NCI-H460 (cell line): ENCODE results near the gene PLOD2. TPM values are rescaled to one million over a fixed set of nuclear protein-coding genes. Genes with fewer than 3 reads are reported as not detected.

Source experiments
- DNase-seq: peaks from one replicate; pipeline ENCODE4 v3.0.0-alpha.2; 2016; ENCODE audit warnings: low read depth; ENCODE audit errors: extremely low read depth
- total RNA-seq: library from RNA; depleted of rRNA; stranded (reverse); fragments of >200 nt; shearing (Covaris generic); gene quantifications from 2 replicates; pipeline ENCODE4 v1.2.3, GENCODE V29; 2014

Gene PLOD2
- total RNA-seq, 1 experiment from 2014 or later = 39.5 TPM

DNA sequence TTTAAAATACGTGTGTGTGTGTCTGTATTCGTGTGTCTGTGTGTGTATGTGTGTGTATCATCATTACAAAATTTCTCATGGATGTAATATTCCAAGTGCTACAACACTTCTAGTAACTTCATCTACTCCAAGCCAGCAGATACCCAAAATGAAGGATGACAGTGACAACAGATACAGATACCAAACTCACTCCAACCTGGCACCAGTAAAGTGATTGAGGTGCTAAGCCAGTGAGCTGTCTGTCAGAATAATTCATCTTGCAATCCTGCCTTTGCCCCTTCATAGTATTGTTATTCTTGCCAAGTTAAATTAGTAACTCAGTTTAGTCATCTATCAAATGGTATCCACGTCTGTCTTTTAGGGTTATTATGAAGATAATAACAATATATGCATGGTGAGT is 58.1 kb downstream of the PLOD2 start:
- no peak for DNase-seq

DNA sequence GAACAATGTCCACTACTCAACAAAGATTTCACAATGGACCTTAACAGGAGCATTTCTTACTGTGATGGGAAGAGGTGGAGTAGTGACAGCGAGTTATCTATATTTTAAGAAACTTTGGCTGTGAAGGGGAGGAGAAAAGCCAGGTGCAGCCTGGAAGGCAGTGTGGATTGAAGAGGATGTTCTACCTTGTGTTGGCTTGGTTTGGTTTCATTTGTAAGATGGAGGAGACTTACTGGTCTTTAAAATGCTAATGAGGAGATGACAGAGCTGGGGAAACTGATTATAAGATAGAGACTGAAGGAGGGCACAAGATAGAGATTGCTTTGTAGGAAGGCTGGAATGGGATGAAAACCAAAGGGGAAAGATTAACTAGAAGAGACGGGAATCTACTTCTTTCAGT is 59.4 kb downstream of the PLOD2 start:
- DNase-seq = no peak

DNA sequence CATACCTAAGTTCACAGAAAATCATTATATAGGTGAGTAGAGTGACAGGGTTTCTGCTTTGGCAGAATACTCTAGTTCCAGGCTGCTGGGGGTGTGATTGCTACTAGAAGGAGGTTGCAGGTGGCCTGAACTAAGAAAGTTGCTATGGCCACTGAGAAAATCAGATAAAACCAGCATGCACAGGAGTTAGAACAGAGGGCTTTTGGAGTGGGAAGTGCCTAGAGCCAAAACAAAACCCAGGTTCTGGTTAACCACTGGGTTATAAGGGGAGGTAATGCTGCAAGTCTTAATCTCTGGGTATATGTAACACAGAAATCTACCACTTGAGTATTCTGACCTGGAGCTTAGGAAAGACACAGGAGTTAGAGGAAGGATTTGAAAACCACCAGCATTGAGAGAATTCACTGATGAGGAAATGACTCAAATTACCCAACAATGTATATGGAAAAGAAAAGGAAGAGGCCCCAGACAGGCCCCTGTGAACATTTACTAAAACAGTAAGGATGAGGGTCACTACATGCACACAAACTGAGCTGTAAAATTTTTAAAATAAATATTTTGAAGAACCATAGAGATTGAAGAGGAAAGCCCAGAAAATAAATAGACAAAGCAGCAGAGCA is 60.0 kb downstream of the PLOD2 start:
- no peak for DNase-seq

DNA sequence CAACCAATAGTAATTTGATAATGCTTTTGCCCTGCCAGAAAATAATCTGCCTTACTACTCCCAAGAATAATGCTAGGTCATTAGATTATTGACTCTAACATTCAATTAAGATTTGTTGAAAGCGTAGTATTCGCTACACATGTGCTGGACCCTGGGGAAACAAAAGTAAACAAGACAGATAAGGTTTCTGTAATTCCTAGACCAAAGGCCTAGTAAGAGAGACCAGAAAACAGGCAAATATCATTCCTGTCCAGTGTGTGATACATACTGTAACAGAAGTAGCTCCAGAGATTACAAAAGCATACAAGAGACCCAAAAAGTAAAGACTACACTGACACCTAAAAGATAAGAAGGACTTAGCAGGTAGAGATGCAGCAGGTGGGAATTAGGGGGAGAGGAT is 60.8 kb downstream of the PLOD2 start:
- DNase-seq = no peak

DNA sequence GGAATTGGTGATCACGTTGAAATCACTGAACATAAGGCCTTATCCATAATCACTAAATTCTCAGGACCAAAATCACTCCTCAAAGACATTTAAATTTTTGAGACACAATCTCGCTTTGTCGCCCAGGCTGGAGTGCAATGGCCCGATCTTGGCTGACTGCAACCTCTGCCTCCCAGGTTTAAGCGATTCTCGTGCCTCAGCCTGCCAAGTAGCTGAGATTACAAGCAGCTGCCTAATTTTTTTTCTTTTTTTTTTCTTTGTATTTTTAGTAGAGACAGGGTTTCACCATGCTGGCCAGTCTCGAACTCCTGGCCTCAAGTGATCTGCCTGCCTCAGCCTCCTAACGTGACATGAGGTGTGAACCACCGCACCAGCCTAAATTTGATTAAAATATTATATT is 61.7 kb downstream of the PLOD2 start:
- DNase-seq = no peak

DNA sequence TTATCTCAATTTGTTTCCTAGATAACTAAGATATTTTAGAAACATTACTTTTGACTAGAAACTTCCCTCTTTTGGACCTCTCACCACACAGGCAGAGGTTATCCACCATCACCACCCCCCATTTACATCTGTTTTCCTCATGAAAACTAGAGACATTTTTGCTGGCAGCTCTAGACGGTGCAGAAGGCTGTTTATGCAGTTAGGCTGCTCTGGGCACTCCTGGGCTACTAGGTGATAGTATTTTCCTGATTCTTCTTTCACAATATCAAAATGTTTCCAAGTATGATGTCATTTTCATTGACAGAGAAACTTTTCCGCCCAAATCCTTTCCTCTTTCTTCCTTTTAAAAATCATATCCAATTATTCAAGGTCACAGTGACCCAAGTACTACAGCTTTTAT is 67.1 kb downstream of the PLOD2 start:
- no peak for DNase-seq

DNA sequence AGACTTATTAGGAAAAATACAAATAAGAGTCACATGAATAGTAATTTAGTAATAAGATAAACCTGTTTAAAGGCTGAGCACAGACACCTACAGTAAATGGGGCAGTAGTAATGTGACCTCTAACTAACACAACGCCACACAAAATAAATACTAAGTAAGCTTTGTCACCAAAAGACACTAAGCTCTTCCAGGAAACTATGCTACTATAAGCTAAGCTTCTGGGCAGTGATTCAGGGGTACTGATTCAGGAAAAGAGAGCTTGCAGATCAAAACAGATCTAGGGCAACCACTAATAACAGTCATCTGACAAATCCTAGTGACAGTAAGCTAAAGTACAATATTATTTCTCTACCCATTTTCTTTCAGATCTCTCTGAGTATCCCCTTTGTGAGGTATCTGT is 68.8 kb downstream of the PLOD2 start:
- no peak for DNase-seq

DNA sequence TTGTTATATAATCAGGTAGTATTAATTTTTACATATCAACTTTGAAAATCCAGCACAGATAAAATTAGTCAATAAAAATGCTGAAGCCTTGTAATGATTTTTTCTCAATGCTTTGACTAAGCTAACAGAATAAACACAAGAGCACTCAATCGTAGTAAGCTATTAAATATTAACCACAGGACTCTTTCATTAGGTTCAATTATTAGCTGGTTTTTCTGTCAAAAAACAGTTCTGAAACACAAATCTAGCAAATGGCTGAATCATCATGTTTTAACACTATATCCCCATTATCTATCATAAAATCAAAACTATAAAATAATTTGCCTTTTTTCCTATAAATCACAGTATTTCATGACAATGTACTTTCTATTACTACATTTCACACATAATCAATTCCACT is 69.6 kb downstream of the PLOD2 start:
- DNase-seq = no peak

DNA sequence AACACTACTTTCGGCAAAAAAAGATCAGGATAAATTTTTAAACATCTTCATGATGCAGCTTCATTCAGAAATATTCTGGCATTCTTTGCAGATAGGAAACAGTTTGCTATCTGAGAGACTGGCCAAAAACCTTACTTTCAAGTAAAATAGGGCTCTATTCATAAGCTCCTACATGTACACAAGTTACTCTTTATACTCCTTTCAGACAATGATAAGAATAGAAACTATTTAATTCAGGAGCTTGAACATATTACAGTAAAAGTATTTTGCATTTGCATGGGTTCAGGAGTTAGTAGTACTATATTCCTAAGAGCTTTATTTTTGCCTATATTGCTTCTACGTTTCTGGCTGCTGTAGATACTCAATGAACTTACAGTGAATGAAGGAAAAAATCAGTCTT is 70.5 kb downstream of the PLOD2 start:
- DNase-seq = no peak

DNA sequence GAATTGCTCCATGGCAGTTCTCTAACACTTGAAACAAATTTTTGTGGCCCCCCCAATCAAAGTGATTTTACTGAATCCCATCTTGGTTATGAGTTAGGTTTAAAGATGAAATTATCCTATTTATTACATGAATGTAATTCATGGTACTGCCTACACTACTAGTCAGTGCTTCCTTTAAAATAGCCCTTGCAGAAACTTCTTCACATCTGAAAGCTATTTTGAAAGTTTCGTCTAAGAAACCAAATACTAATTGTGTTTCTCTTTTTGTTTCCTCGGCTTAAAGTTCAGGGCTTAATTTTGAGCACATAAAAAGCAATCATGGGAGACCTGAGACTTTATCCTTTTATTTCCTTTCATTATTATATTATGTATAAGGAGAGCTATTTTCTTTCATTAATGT is 72.1 kb downstream of the PLOD2 start:
- DNase-seq = no peak

DNA sequence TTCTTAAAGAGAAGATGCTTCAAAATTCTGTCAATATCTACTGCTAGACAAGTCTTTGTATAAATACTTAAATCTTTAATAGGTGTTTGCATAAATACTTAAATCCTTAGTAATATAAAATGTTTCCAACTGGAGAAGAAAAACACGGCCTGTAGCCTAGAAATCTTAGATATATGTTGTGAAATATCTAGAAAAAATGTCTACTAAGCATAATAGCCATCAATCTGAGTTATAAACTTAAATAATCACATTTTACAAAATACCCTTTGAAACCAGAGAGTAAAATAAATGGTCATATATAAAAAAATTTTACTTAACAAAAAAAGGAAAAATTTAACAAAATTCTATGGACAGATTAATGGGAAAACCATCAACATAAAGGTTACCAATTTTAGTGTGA is 73.9 kb downstream of the PLOD2 start:
- DNase-seq = no peak

DNA sequence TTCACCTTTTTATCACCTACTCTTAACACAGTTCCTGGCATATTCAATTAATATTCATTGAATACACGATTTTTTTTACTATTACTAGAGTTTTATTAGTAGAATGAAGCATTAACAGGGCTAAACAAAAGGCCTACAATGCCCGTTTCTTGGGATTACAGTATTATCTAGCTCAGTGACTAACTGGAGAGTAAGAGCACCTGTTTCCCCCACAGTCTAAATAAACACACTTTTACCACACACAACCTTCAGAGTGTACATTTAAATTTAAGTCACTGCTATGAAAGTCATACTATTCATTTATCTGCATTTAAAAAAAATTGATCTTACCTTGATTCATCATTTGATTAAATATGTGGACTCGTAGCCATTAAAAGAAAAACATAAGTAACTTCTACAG is 74.8 kb downstream of the PLOD2 start:
- DNase-seq = no peak

DNA sequence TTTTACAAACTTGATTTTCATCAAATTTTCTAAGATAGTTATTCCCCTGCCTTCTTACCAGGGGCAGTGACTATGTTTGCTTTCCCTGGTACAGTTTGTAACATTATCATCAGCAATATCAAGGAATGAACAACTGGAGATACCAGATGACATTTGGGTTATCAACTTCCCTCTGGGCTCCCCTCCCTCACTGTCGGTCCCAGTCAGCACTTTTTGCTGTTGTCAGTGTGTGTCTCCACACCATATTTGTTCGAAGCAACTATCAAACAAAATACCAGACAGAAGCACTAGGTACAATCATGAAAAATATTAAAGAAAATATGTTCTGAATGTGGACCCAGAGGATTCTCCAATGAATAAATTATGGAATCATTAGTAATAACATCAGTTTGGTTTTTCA is 75.3 kb downstream of the PLOD2 start:
- DNase-seq = no peak

DNA sequence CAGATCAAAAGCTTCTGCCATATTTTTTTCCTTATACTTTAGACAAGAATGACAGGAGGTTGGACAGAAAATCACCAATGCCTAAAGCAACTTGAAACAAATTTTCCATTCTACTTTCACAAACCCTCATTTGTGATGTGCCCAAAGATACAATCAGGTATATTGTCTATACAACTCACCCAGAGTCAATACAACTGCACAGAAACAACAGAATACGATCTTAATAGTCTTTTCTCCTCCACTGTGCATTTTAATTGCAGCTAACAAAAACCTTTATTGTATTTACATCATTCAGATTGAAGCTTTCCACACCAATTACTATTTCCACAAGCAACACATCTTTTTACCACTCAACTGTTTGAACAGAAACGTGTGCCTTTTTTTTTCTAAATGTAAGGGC is 80.4 kb downstream of the PLOD2 start:
- DNase-seq = no peak

DNA sequence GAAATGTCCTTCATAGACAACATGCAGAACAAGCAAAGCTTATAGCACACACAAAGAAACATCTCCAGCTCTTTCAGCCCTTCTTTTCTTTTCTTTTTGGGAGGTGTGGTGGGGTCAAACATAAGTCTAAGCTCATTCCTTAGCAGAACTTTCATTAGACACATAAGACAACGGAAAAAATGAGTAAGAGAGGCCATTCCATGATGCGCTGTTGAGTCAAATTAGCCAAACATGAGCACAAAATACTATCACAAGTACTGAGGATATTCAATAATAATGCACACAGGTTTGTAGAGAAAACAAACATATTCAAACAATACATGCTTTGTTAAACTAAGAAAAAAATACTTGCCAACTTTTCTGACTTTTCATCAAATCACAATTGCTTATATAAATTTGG is 83.0 kb downstream of the PLOD2 start:
- no peak for DNase-seq

DNA sequence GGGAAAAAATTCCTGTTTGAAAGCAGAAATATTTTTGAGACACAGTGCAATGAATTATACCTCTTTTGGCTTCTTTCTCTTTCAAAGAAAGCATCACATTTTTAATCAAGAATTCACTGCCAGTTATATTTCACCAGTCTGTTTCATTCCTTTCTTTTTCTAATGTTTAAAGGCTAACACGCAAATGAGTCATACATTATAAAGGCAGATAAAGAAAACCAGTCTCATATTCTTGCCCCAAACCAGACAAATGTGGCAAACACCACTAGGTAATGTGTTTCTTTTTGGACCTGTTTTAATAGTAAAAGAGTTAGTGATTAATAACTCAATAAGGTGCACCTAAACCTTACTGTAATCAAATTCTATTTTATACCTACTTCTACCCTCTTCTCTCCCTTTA is 83.8 kb downstream of the PLOD2 start:
- DNase-seq = no peak

DNA sequence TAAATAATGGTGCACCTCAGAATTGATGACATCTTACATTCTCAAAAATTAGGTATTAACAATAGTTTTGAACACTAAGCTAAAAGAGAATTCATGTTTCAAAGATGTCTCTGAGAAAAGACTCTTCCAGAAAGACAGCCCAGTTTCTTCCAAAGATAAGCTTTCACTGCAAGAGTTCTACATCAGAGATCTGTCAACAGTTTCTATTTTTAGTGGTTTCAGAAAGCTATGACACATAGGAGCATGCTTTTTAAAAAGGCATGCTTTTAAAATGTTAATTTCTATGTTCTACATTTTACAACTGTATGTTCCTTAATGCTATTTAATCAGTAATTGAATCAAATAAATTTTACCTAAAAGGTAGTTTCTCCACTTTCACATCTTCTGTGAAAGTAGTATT is 88.2 kb downstream of the PLOD2 start:
- no peak for DNase-seq

DNA sequence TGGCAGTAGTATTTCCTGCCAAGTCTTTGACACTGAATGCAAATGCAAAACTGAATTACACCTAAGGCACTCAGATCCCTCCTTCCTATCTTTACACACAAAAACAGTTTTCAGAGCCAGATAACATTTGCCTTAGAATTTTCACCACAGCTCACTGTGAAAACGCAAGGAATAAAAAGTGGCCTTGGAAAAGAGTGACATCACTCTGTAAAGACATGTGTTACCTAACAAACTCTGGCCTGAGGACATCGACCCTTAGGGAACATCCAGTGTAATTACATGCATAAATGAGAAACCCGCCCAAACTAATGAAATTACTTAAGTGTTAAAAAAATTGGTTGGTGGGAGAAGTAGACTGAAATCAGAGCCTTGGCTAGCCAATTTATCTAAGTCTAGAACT is 88.9 kb downstream of the PLOD2 start:
- DNase-seq = no peak

DNA sequence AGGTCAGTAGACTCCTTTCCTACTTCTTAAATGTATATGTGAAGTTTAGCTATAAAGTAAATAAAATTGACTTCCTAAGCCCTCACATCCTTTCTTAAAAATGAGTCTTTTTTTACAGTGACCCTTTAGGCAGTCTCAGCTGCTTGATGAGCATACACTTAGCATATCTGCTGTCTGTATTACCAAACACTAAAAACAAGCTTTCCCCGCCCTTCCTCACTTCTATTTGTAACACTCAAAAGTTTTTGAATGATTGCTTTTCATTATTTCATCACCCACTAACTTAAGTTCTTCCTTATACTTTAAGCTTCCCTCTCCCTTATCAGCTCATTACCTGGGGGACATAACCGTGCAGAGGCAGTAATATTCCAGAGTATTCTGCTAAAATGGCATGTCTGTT is 89.4 kb downstream of the PLOD2 start:
- DNase-seq = no peak

DNA sequence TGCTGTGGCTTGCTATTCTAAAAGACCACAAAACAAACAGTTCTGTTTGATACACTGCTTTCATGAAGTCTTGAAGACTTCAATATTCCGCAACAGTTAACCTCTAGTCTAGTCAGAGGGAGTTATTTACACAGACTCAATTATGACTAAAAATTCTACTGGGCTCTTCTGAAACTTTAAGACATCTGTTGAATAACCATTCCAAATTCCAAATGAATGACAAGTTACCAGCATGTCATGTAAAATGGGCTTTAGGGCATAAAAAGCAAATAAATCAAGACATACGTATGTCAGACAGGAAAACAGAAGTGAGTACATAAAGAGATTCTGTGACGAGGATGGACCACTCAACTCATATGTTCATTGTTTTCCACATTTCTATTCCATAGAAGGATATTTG is 93.9 kb downstream of the PLOD2 start:
- no peak for DNase-seq

DNA sequence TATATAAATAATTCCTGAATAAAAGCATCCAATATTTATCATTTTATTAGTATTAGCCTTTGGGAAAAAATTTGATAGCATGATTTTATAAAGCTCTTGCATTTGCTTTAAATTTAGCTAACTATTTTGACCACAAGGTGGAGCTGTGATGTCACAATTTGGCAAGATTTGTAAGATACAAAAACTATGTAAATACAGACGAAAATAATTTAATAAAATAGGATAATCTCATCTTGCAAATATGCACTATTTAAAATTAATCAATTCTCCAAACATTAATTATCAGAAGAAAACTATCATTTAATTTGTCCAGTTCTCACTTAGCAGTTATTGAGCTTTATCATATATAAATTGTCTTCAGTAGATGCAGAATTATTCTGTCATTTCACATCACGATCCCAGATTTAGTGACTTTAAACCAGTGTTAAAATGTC is 95.4 kb downstream of the PLOD2 start:
- DNase-seq = peak; percentile 44

DNA sequence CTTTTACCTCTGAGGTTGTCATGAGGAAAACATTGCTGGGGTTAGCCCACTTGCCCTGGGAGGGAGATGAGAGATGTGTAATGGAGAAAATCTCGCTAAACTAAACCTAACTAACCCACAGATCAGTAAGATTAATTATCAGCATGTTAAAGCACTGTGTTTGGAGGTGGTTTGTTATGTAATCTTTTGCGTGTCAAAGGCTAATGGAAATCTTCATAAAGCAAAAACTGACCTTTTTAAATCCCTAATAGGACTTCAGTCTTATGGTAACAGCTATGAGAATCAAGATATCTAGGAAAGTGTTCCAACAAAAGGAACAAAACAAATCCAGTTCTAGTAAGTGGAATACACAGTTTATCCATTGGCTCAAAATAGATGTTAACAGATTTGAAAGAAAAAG is 102.7 kb downstream of the PLOD2 start:
- DNase-seq = no peak

DNA sequence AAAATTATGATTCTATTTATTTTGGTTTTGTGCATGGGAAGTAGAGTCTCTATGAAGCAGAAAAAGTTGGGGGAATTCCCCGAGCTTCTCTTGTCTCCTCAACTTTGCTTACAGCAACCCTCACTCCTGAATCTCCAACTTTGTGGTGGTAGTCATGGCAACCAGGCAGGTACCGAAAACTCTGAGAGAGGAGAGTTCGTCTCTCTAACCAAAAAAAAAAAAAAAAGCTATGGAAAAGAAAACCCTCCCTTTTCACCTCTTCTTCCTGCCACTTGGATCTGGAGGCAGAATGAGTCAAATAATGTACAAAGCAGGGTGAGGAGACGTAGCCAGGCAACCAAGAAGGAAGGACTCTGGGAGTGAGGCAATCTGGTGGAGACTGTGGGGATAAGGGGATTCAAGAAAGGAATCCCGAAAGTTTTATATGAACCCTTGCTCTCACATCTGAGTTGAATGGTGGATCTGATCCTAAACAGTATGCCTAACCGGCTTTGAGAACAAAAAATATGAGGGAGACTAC is 108.1 kb downstream of the PLOD2 start:
- DNase-seq = no peak
